ENCODE measurements around the gene TRERF1. TPM values are rescaled to one million over a fixed set of nuclear protein-coding genes. Genes with fewer than 3 reads are reported as not detected.
"Not testable (repeated sequence)": the region's sequence is repeated elsewhere in the genome, so short reads cannot be mapped to it uniquely, and the experiment has no call there.

TRERF1 gene
- total RNA-seq, 1 donor from 2014 or later: 3.7 TPM

GRCh38 chr6:42225419-42225818 is 226.3 kb downstream of the TRERF1 start:
- Histone ChIP-seq H3K4me3 (ENCODE audit: low read length in 3 of 3) (no peak overlapping the region), H3K36me3 (ENCODE audit: control insufficient read depth in 3 of 3, insufficient read depth in 3 of 3, low read length in 3 of 3) (peaks cover 0 to 2% (median 0%) of the 10 kb centered on the region in 3 donors), H3K9me3 (ENCODE audit: control insufficient read depth in 3 of 3, low read length in 3 of 3) (no peaks in the 10 kb centered on the region), H3K9ac (ENCODE audit: low read depth in 1 of 3, low read length in 3 of 3) (no peak overlapping the region), H3K27me3 (ENCODE audit: control insufficient read depth in 3 of 3, insufficient read depth in 3 of 3, low read length in 3 of 3) (no peaks in the 10 kb centered on the region), H3K4me1 (ENCODE audit: control insufficient read depth in 3 of 3, insufficient read depth in 3 of 3, low read length in 3 of 3) (no peaks in the 10 kb centered on the region), H3K27ac (ENCODE audit: low read depth, low read length) (no peak overlapping the region)

GRCh38 chr6:42225029-42225339 is 226.7 kb downstream of the TRERF1 start:
- H3K27me3 ChIP-seq (ENCODE audit: control insufficient read depth in 3 of 3, insufficient read depth in 3 of 3, low read length in 3 of 3): no peaks in the 10 kb centered on the region
- H3K36me3 ChIP-seq (ENCODE audit: control insufficient read depth in 3 of 3, insufficient read depth in 3 of 3, low read length in 3 of 3): peaks cover 0 to 2% (median 0%) of the 10 kb centered on the region in 3 donors
- no peak overlapping the region for H3K27ac ChIP-seq (ENCODE audit: low read depth, low read length)
- no peaks in the 10 kb centered on the region for H3K4me1 ChIP-seq (ENCODE audit: control insufficient read depth in 3 of 3, insufficient read depth in 3 of 3, low read length in 3 of 3)
- H3K9ac ChIP-seq (ENCODE audit: low read depth in 1 of 3, low read length in 3 of 3): no peak overlapping the region
- H3K4me3 ChIP-seq (ENCODE audit: low read length in 3 of 3): no peak overlapping the region
- H3K9me3 ChIP-seq (ENCODE audit: control insufficient read depth in 3 of 3, low read length in 3 of 3): no peaks in the 10 kb centered on the region

- H3K9ac ChIP-seq (ENCODE audit: low read depth in 1 of 3, low read length in 3 of 3): no peak overlapping the region
- no peaks in the 10 kb centered on the region for H3K9me3 ChIP-seq (ENCODE audit: control insufficient read depth in 3 of 3, low read length in 3 of 3)
- H3K4me3 ChIP-seq (ENCODE audit: low read length in 3 of 3): no peak overlapping the region
- H3K27me3 ChIP-seq (ENCODE audit: control insufficient read depth in 3 of 3, insufficient read depth in 3 of 3, low read length in 3 of 3): no peaks in the 10 kb centered on the region
- H3K36me3 ChIP-seq (ENCODE audit: control insufficient read depth in 3 of 3, insufficient read depth in 3 of 3, low read length in 3 of 3): peaks cover 0 to 2% (median 0%) of the 10 kb centered on the region in 3 donors
- no peaks in the 10 kb centered on the region for H3K4me1 ChIP-seq (ENCODE audit: control insufficient read depth in 3 of 3, insufficient read depth in 3 of 3, low read length in 3 of 3)
- H3K27ac ChIP-seq (ENCODE audit: low read depth, low read length): no peak overlapping the region
Measured at GRCh38 chr6:42224222-42225028, 227.3 kb downstream of the TRERF1 start.

GRCh38 chr6:42222448-42222847 is 229.3 kb downstream of the TRERF1 start:
- Histone ChIP-seq H3K36me3 (ENCODE audit: control insufficient read depth in 3 of 3, insufficient read depth in 3 of 3, low read length in 3 of 3) (no peaks in the 10 kb centered on the region), H3K4me1 (ENCODE audit: control insufficient read depth in 3 of 3, insufficient read depth in 3 of 3, low read length in 3 of 3) (no peaks in the 10 kb centered on the region), H3K27ac (ENCODE audit: low read depth, low read length) (no peak overlapping the region), H3K4me3 (ENCODE audit: low read length in 3 of 3) (no peak overlapping the region), H3K9ac (ENCODE audit: low read depth in 1 of 3, low read length in 3 of 3) (no peak overlapping the region), H3K9me3 (ENCODE audit: control insufficient read depth in 3 of 3, low read length in 3 of 3) (no peaks in the 10 kb centered on the region), H3K27me3 (ENCODE audit: control insufficient read depth in 3 of 3, insufficient read depth in 3 of 3, low read length in 3 of 3) (no peaks in the 10 kb centered on the region)

- no peak overlapping the region for H3K9ac ChIP-seq (ENCODE audit: low read depth in 1 of 3, low read length in 3 of 3)
- no peaks in the 10 kb centered on the region for H3K9me3 ChIP-seq (ENCODE audit: control insufficient read depth in 3 of 3, low read length in 3 of 3)
- H3K27ac ChIP-seq (ENCODE audit: low read depth, low read length): no peak overlapping the region
- no peak overlapping the region for H3K4me3 ChIP-seq (ENCODE audit: low read length in 3 of 3)
- peaks cover 2 to 8% (median 3%) of the 10 kb centered on the region in 3 donors for H3K4me1 ChIP-seq (ENCODE audit: control insufficient read depth in 3 of 3, insufficient read depth in 3 of 3, low read length in 3 of 3)
- no peaks in the 10 kb centered on the region for H3K27me3 ChIP-seq (ENCODE audit: control insufficient read depth in 3 of 3, insufficient read depth in 3 of 3, low read length in 3 of 3)
- no peaks in the 10 kb centered on the region for H3K36me3 ChIP-seq (ENCODE audit: control insufficient read depth in 3 of 3, insufficient read depth in 3 of 3, low read length in 3 of 3)
Measured at GRCh38 chr6:42221546-42221945, 230.2 kb downstream of the TRERF1 start.

GRCh38 chr6:42220807-42221206 is 230.9 kb downstream of the TRERF1 start:
- Histone ChIP-seq H3K36me3 (ENCODE audit: control insufficient read depth in 3 of 3, insufficient read depth in 3 of 3, low read length in 3 of 3) (no peaks in the 10 kb centered on the region), H3K27ac (ENCODE audit: low read depth, low read length) (no peak overlapping the region), H3K4me3 (ENCODE audit: low read length in 3 of 3) (no peak overlapping the region), H3K27me3 (ENCODE audit: control insufficient read depth in 3 of 3, insufficient read depth in 3 of 3, low read length in 3 of 3) (no peaks in the 10 kb centered on the region), H3K4me1 (ENCODE audit: control insufficient read depth in 3 of 3, insufficient read depth in 3 of 3, low read length in 3 of 3) (peaks cover 5 to 11% (median 9%) of the 10 kb centered on the region in 3 donors), H3K9me3 (ENCODE audit: control insufficient read depth in 3 of 3, low read length in 3 of 3) (no peaks in the 10 kb centered on the region), H3K9ac (ENCODE audit: low read depth in 1 of 3, low read length in 3 of 3) (no peak overlapping the region)

- Histone ChIP-seq H3K9ac (ENCODE audit: low read depth in 1 of 3, low read length in 3 of 3) (peak within 1 kb of the TSS; percentile 83 to 96 (median 87)), H3K4me3 (ENCODE audit: low read length in 3 of 3) (peak within 1 kb of the TSS; percentile 73 to 99 (median 75)), H3K27ac (ENCODE audit: low read depth, low read length) (peak within 1 kb of the TSS; percentile 76), H3K36me3 (ENCODE audit: control insufficient read depth in 3 of 3, insufficient read depth in 3 of 3, low read length in 3 of 3) (peaks cover 6 to 12% (median 8%) of the 10 kb centered on the region in 3 donors), H3K4me1 (ENCODE audit: control insufficient read depth in 3 of 3, insufficient read depth in 3 of 3, low read length in 3 of 3) (peaks cover 5 to 13% (median 11%) of the 10 kb centered on the region in 3 donors), H3K9me3 (ENCODE audit: control insufficient read depth in 3 of 3, low read length in 3 of 3) (no peaks in the 10 kb centered on the region), H3K27me3 (ENCODE audit: control insufficient read depth in 3 of 3, insufficient read depth in 3 of 3, low read length in 3 of 3) (no peaks in the 10 kb centered on the region)
Measured at GRCh38 chr6:42217519-42218367, 234.0 kb downstream of the TRERF1 start, which contains the start of gene MRPS10. TSS of gene MRPS10 (minus strand) at chr6:42217861. CDS start at chr6:42217849, 12 bp downstream.

- H3K9me3 ChIP-seq (ENCODE audit: control insufficient read depth in 3 of 3, low read length in 3 of 3): no peaks in the 10 kb centered on the region
- H3K27me3 ChIP-seq (ENCODE audit: control insufficient read depth in 3 of 3, insufficient read depth in 3 of 3, low read length in 3 of 3): no peaks in the 10 kb centered on the region
- H3K4me1 ChIP-seq (ENCODE audit: control insufficient read depth in 3 of 3, insufficient read depth in 3 of 3, low read length in 3 of 3): peaks cover 5 to 13% (median 11%) of the 10 kb centered on the region in 3 donors
- peak overlapping the region; percentile 73 to 99 (median 75) for H3K4me3 ChIP-seq (ENCODE audit: low read length in 3 of 3)
- peaks cover 6 to 15% (median 14%) of the 10 kb centered on the region in 3 donors for H3K36me3 ChIP-seq (ENCODE audit: control insufficient read depth in 3 of 3, insufficient read depth in 3 of 3, low read length in 3 of 3)
- H3K9ac ChIP-seq (ENCODE audit: low read depth in 1 of 3, low read length in 3 of 3): peak overlapping the region; percentile 83 to 96 (median 87)
- H3K27ac ChIP-seq (ENCODE audit: low read depth, low read length): peak overlapping the region; percentile 76
Measured at GRCh38 chr6:42217157-42217518, 234.6 kb downstream of the TRERF1 start.

GRCh38 chr6:42216495-42216894 is 235.2 kb downstream of the TRERF1 start:
- Histone ChIP-seq H3K4me3 (ENCODE audit: low read length in 3 of 3) (peak overlapping the region; percentile 73 to 99 (median 75)), H3K9ac (ENCODE audit: low read depth in 1 of 3, low read length in 3 of 3) (peak overlapping the region; percentile 7 to 87 (median 83)), H3K4me1 (ENCODE audit: control insufficient read depth in 3 of 3, insufficient read depth in 3 of 3, low read length in 3 of 3) (peaks cover 5 to 13% (median 11%) of the 10 kb centered on the region in 3 donors), H3K36me3 (ENCODE audit: control insufficient read depth in 3 of 3, insufficient read depth in 3 of 3, low read length in 3 of 3) (peaks cover 10 to 21% (median 19%) of the 10 kb centered on the region in 3 donors)
- not testable (repeated sequence) for H3K9me3 ChIP-seq (ENCODE audit: control insufficient read depth in 3 of 3, low read length in 3 of 3); H3K27ac ChIP-seq (ENCODE audit: low read depth, low read length); H3K27me3 ChIP-seq (ENCODE audit: control insufficient read depth in 3 of 3, insufficient read depth in 3 of 3, low read length in 3 of 3)

GRCh38 chr6:42212442-42212841 is 239.3 kb downstream of the TRERF1 start:
- no peak overlapping the region for H3K27ac ChIP-seq (ENCODE audit: low read depth, low read length)
- peaks cover 36 to 53% (median 48%) of the 10 kb centered on the region in 3 donors for H3K36me3 ChIP-seq (ENCODE audit: control insufficient read depth in 3 of 3, insufficient read depth in 3 of 3, low read length in 3 of 3)
- H3K9me3 ChIP-seq (ENCODE audit: control insufficient read depth in 3 of 3, low read length in 3 of 3): no peaks in the 10 kb centered on the region
- H3K27me3 ChIP-seq (ENCODE audit: control insufficient read depth in 3 of 3, insufficient read depth in 3 of 3, low read length in 3 of 3): no peaks in the 10 kb centered on the region
- peaks cover 5 to 13% (median 11%) of the 10 kb centered on the region in 3 donors for H3K4me1 ChIP-seq (ENCODE audit: control insufficient read depth in 3 of 3, insufficient read depth in 3 of 3, low read length in 3 of 3)
- H3K9ac ChIP-seq (ENCODE audit: low read depth in 1 of 3, low read length in 3 of 3): no peak overlapping the region
- H3K4me3 ChIP-seq (ENCODE audit: low read length in 3 of 3): no peak overlapping the region

Data from skeletal muscle tissue (tissue), 4 donors.